ENCODE results near the gene CDT1. TPM values are rescaled to one million over a fixed set of nuclear protein-coding genes. Genes with fewer than 3 reads are reported as not detected.

CDT1 gene
- total RNA-seq, 1 experiment from 2014 or later = 74.1 TPM

DNA sequence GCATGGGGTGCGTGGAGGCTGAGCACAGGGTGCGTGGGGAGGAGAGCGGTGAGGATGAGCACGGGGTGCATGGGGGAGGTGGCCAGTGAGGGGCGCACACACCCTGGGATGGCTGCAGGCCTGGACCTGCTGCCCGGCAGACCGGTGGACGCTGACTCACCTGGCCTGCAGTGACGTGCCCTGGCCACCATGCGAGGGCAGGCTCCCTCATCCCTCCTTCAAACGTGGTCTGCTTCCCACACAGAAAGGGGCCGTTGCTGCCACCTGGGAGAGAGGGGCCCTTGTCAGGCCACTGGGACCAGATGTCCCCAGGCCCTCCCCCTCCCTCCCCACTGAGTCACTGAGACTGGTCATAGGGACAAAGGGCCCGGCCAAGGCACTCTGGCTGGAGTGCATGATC is 28.2 kb downstream of the CDT1 start:
- no peaks in the 10 kb centered on the region for H3K27me3 ChIP-seq (ENCODE audit: insufficient read depth, low read length)
- H2AFZ ChIP-seq (ENCODE audit: low read length) = no peak overlapping the region
- H2BK15ac ChIP-seq (ENCODE audit: low read depth, low read length) = no peak overlapping the region
- H3T11ph ChIP-seq (ENCODE audit: low read length) = no peak overlapping the region
- TF ChIP-seq, protein P1, sequence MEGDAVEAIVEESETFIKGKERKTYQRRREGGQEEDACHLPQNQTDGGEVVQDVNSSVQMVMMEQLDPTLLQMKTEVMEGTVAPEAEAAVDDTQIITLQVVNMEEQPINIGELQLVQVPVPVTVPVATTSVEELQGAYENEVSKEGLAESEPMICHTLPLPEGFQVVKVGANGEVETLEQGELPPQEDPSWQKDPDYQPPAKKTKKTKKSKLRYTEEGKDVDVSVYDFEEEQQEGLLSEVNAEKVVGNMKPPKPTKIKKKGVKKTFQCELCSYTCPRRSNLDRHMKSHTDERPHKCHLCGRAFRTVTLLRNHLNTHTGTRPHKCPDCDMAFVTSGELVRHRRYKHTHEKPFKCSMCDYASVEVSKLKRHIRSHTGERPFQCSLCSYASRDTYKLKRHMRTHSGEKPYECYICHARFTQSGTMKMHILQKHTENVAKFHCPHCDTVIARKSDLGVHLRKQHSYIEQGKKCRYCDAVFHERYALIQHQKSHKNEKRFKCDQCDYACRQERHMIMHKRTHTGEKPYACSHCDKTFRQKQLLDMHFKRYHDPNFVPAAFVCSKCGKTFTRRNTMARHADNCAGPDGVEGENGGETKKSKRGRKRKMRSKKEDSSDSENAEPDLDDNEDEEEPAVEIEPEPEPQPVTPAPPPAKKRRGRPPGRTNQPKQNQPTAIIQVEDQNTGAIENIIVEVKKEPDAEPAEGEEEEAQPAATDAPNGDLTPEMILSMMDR (conservative IDR thresholded peaks at IDR 0.05) = no peak; the same call in 2 of the 3 replicates
- H4K91ac ChIP-seq (ENCODE audit: insufficient read length, low read depth, low read length) = no peak overlapping the region
- H3K27ac ChIP-seq (ENCODE audit: insufficient read length, low read depth, low read length) = no peak overlapping the region
- Mint-ChIP-seq H3K4me3 (no peak overlapping the region), H3K27ac (no peak overlapping the region), H3K36me3 (ENCODE audit: insufficient read depth in 1 of 3, low read depth in 3 of 3) (peaks cover 0 to 6% (median 3%) of the 10 kb centered on the region in 3 experiments; a peak in 3 of 7 replicates), H3K4me1 (no peaks in the 10 kb centered on the region), H3K9me3 (no peaks in the 10 kb centered on the region), H3K27me3 (ENCODE audit: low read depth) (no peaks in the 10 kb centered on the region)
- H2BK20ac ChIP-seq (ENCODE audit: low read depth, low read length, poor library complexity, severe bottlenecking) = no peak overlapping the region
- no peak overlapping the region for H2AK5ac ChIP-seq (ENCODE audit: insufficient read length, low read length)
- no peak overlapping the region for H2BK120ac ChIP-seq (ENCODE audit: low read depth, low read length, poor library complexity, severe bottlenecking)
- no peak overlapping the region for H2BK5ac ChIP-seq (ENCODE audit: insufficient read length, low read length)
- no peak overlapping the region for H3K23ac ChIP-seq (ENCODE audit: insufficient read length, low read depth, low read length)
- WGBS (ENCODE audit: extremely low coverage, insufficient read length, low lambda C conversion rate) = no CpG with 5 or more reads among the region's 13 CpGs
- no peak overlapping the region for H4K5ac ChIP-seq (ENCODE audit: insufficient read length, low read depth, low read length)
- H3K9me3 ChIP-seq (ENCODE audit: control insufficient read depth, low read depth, low read length) = no peaks in the 10 kb centered on the region
- H3K9ac ChIP-seq (ENCODE audit: extremely low read depth, insufficient read length, low read length) = no peak overlapping the region
- H3K56ac ChIP-seq (ENCODE audit: insufficient read length, low read depth, low read length) = no peak overlapping the region
- H4K20me1 ChIP-seq (ENCODE audit: control insufficient read depth, insufficient read depth, insufficient read length) = no peaks in the 10 kb centered on the region
- H4K8ac ChIP-seq (replicated peaks; ENCODE audit: insufficient read length, low read depth, low read length) = no peak overlapping the region
- no peak for DNase-seq
- H3K18ac ChIP-seq (ENCODE audit: insufficient read length, low read depth, low read length) = no peak overlapping the region
- no peak overlapping the region for H3K4ac ChIP-seq (ENCODE audit: low read depth, low read length)
- H3K79me2 ChIP-seq (ENCODE audit: insufficient read depth, low read length) = no peaks in the 10 kb centered on the region
- H3K4me2 ChIP-seq (ENCODE audit: insufficient read depth, insufficient read length, low read length) = no peak overlapping the region
- H3K79me1 ChIP-seq (ENCODE audit: insufficient read depth, low read depth, low read length, poor library complexity, severe bottlenecking) = no peaks in the 10 kb centered on the region
- no peak overlapping the region for H3K14ac ChIP-seq (ENCODE audit: insufficient read depth, low read length)
- no peaks in the 10 kb centered on the region for H3K23me2 ChIP-seq (ENCODE audit: insufficient read length, low read depth, low read length, poor library complexity, severe bottlenecking)
- H2BK12ac ChIP-seq (ENCODE audit: insufficient read length, low read depth, low read length) = no peak overlapping the region
- no peaks in the 10 kb centered on the region for H3K4me1 ChIP-seq (ENCODE audit: insufficient read depth, low read length)

Measured in H9 (cell line).